ENCODE data around the gene WDR5B. TPM values are rescaled to one million over a fixed set of nuclear protein-coding genes. Genes with fewer than 3 reads are reported as not detected.
"Not testable (repeated sequence)": the region's sequence is repeated elsewhere in the genome, so short reads cannot be mapped to it uniquely, and the experiment has no call there.

The WDR5B gene
- total RNA-seq, result 3.6 and 4.0 TPM in 2 replicates

DNA sequence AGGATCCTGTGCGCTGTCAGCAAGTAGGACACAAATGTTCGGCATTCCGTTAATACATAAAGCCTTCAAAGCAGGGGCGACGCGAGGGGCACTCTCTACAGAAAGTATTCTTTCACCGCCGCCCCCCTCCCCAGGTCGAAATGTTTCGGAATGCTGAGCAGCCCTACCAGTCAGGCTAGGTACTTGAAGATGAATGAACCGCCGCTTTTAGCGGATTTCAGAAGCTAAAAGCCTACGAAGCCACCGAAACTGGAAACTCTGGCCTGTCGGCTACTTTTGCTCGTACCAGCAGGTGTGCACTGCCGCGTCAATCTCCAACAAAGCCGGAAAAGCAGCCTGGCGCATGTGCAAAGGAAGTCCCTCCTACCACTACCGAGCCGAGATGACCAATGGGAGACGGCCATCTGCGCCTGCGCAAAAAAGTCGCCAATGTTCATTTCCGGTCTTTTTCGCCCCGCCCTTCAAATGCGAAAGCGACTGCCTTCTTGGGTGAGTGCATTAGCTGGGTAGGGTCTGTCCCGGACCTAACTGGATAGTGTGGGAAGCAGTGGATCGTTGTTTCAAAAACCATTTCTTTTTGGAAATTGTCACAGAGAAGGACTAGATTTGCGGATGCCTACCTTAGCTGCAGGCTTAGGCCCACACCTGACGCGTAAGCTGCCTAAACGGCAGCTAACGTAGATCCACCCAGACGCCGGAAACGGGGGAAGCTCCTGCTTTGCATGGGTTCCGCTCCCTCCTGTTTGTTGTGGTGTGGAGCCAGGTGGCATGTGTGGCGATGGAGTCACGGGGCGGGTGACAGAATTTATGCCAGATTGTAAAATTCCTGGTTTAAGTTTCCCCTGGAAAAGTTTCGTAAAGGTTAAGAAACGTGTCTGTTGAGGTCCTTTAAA is at the start of gene WDR5B:
Gene WDR5B, minus strand, starts transcription at position 301 of the 893 bp plus-strand sequence. CDS start 534 bp downstream, outside the sequence.
- peak; percentile 98 for DNase-seq (ENCODE audit: low read depth in 2 of 2)

DNA sequence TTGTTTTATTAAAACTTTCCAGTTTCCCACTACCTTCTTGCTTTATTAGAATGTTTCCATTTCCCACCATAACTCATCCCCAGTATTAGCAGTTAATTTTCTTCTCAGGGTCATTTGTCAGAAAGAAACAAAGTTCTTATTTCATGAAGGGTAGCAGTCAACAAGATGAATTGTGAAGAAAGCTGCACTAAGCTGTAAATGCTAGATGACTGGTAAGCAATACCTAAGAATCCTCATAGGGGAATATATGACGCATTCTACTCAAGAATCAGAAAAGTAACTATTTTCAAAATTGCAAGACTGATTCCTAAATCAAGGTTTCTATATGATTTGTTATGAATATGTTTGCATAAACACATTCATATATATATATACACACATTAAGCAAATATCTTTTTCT is 48.8 kb upstream of the WDR5B start:
- no peak for DNase-seq (ENCODE audit: low read depth in 2 of 2)

DNA sequence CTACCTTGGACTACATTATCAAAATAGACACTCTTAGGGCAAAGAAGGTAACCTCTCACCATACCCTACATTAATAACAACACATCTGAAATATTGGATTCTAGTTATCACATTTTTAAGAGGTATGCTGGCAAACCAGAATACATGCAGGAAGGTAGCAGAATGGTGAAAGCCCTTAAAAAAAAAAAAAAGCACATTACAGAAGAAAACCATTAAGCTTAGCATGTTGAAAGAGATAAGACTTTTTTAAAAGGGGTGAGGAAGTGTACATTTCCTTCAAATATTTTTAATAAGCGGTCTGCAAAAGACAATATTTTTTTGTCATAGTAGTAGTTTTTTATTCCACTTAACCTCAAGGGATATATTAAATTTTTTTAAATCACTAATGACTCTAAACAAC is 46.5 kb upstream of the WDR5B start:
- no peak for DNase-seq (ENCODE audit: low read depth in 2 of 2)

DNA sequence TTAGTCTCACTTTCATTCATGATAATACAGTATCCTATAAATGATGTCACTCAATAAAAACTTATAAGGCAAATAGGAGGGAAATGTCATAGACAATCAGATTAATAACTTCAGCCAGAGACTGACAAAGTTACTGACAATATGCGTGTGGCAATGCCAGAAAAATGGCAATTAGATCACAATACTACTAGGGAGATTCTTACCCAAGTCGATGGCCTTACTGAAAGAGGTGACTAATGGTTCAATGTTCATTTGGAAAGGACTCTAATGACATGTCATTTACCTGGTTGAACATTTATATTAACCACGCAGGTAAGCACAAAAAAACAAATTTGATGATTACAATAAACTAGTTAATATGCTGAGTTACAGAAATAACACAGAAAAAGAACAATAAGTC is 45.9 kb upstream of the WDR5B start:
- no peak for DNase-seq (ENCODE audit: low read depth in 2 of 2)

DNA sequence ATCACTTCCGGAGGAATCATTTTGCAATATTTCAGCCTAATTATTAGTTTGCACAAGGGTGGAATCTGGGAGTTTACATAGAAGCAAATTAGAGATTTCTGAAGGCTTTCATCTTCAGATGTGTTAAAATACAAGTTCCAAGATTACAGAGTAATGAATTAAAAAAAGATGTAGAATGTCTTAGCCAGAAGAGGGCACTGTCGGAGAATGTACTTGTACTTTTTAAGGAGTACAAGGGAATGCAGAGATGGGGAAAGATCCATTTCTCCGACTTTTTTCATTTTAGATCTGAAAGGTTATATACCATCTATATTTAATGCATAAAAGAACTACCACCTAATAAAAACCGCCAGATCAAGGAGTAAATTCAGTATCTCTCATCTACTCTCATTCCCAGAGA is 43.1 kb upstream of the WDR5B start:
- DNase-seq (ENCODE audit: low read depth in 2 of 2), result peak in 1 of 2 donors; percentile 46

DNA sequence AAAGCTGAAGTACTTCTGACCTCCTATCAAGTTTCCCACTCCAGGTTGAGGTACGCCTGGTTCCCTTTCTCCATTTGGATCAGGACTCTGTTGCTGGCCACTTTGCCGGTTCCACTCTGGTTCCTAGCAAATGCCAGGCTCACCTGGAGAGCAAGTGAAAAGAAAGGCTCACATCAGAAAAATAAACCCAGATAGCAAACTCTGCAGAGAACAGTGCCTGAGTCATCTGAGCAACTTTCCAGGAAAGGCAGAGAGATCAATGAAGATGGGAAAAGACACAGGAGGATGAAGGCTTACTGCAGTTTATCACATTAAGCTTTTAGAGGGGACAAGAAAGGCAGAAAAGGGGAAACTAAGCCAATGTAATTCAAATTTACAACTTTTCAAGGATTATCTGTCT is 41.8 kb upstream of the WDR5B start:
- DNase-seq (ENCODE audit: low read depth in 2 of 2), result no peak

DNA sequence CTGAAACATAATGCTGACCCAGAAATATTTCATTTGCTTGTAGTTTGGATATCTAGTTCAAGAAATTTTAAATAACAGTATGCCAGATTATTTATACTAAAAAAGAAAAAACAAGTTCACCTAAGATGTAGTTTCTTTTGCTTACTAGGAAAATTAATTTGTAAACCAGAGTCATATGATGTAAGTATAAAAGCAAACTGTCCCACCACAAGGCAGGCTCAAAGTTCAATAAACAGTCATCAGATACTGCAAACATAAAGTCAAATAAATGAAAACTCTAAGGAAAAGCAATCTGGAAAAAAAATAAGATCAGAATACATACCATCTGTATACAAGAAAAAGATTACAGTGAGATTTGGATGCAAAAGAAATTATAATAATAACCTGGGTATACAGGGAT is 40.2 kb upstream of the WDR5B start:
- DNase-seq (ENCODE audit: low read depth in 2 of 2), result no peak

DNA sequence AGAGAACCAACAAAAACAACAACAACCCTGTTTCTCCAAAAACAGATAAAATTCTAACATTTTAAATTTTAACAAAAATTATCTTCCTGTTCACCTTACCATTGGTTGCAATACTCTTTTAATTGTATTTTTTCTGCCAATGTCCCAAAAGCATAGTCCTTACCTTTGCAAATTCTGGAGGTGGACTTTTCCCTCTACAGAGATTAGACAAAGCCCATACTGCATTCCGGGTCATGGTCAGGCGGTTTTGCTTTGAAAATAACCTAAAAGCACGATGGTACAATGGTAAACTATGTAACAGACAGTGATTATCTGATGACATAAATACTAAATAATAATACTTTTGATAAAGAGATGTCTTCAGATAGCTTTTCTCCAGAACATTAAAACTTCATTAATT is 35.5 kb upstream of the WDR5B start:
- no peak for DNase-seq (ENCODE audit: low read depth in 2 of 2)

DNA sequence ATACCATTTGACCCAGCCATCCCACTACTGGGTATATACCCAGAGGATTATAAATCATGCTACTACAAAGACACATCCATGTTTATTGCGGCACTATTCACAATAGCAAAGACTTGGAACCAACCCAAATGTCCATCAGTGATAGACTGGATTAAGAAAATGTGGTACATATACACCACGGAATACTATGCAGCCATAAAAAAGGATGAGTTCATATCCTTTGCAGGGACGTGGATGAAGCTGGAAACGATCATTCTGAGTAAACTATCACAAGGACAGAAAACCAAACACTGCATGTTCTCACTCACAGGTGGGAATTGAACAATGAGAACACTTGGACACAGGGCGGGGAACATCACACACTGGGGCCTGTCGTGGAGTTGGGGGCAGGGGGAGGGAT is 32.4 kb upstream of the WDR5B start:
- not testable (repeated sequence) for DNase-seq (ENCODE audit: low read depth in 2 of 2)

DNA sequence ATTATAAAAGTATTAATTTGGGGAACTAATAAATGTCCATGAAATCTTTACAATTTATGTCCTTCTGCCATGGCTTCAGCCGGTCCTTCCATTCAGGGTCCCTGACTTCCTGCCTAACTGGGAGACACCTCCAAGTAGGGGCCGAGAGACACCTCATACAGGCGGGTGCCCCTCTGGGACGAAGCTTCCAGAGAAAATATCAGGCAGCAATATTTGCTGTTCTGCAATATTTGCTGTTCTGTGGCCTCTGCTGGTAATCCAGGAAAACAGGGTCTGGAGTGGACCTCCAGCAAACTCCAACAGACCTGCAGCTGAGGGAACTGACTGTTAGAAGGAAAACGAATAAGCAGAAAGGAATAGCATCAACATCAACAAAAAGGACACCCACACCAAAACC is 28.6 kb upstream of the WDR5B start:
- not testable (repeated sequence) for DNase-seq (ENCODE audit: low read depth in 2 of 2)

DNA sequence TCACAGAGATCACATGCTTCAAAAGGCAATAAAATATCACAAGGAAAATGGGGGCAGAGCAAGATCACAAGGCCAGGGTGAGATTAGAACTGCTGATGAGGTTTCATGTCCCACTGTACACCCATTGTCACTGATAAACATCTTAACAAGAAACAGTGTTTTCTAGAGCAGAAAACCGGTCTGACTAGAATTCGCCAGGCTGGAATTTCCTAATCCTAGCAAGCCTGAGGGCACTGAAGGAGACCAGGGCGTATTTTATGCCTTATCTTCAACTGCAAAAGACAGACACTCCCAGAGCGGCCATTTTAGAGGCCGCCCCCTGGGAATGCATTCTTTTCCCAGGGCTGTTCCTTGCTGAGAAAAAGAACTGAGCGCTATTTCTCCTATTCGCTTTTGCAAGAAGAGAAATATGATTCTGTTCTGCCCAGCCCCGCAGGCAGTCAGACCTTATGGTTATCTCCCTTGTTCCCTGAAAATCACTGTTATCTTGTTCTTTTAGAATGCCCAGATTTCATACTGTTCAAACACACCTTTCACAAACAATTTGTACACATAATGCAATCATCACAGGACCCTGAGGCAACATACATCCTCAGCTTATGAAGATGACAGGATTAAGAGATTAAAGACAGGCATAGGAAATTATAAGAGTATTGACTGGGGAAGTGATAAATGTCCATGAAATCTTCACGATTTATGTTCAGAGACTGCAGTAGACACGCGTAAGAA is 28.1 kb upstream of the WDR5B start:
- not testable (repeated sequence) for DNase-seq (ENCODE audit: low read depth in 2 of 2)

DNA sequence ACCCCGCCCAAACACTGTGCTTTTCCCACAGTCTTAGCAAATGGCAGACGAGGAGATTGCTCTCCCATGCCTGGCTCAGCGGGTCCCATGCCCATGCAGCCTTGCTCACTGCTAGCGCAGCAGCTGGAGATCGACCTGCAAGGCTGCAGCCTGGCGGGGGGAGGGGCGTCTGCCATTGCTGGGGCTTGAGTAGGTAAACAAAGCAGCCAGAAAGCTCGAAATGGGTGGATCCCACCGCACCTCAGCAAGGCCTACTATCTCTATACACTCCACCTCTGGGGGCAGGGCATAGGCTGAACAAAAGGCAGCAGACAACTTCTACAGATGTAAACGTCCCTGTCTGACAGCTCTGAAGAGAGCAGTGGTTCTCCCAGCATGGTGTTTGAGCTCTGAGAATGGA is 27.2 kb upstream of the WDR5B start:
- DNase-seq (ENCODE audit: low read depth in 2 of 2), result no peak

DNA sequence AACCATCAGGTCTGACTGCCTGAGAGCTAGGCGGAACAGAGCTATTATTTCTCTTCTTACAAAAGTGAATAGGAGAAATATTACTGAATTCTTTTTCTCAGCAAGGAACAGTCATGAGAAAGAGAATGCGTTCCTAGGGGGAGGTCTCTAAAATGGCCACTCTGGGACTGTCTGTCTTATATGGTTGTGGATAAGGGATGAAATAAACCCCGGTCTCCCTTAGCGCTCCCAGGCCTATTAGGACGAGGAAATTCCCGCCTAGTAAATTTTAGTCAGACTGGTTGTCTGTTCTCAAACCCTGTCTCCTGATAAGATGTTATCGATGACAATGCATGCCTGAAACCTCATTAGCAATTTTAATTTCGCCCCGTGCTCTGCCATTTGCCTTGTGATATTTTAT is 20.1 kb upstream of the WDR5B start:
- DNase-seq (ENCODE audit: low read depth in 2 of 2), result no peak

DNA sequence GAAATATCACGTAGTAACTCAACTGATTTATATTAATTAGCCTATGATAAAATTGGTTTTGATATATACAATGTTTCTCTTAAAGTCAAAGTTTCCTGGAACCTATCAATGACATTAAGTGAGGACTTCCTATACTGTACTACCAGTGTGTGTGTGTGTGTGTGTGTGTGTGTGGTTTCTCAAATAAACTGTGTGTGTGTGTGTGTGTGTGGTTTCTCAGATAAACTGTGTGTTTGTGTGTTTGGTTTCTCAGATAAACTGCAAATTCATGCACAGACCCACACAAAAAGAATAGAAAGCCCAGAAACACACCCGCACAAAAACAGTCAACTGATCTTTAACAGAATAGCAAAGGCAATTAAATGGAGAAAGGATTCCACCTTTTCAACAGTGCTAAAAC is 14.5 kb upstream of the WDR5B start:
- no peak for DNase-seq (ENCODE audit: low read depth in 2 of 2)

DNA sequence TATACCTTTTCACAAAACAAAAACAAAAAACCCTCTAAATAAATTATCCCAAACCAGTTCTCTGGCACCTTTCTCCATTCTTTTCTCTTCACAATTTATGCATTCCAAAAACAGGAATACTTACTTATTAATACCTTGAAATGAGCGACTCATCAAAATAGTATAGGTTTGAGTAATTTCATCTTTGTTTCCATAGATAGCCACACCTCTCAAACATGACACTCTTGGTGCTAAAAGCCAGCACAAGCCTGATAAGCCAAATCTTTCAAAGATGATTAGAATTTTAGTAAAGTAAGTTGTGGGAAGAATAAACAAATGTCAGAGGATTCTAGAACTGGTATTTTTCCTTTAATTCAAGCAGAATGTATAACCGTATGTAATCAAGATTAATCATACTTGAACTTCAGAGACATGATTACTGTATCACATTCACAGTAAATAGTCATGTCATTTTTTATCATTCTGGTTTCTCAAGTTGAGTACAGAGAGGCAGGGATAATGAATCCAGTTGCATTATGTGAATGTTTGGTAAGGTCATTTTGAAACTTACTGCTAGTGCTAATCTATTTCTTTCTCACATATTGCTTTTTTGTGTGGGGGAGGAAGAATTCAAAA is 12.1 kb upstream of the WDR5B start:
- no peak for DNase-seq (ENCODE audit: low read depth in 2 of 2)

DNA sequence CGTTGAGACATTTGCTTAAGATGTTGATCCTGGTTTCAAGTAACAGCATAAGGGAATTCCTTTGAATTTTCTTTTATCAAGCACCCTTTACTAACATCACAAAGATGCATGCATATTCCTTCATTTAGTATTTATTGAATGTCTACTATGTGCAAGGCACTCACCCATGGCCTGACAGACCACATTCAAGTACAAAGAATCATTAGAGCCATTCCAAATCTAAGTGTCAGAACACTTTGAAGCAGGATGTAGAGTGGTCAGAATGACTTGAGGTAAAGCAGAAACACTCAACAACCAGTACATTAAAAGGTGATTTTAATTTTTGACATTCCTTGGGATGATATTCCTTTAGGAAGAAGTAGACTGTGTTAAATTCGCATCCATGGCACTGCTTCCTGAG is 6.0 kb upstream of the WDR5B start:
- DNase-seq (ENCODE audit: low read depth in 2 of 2), result no peak

DNA sequence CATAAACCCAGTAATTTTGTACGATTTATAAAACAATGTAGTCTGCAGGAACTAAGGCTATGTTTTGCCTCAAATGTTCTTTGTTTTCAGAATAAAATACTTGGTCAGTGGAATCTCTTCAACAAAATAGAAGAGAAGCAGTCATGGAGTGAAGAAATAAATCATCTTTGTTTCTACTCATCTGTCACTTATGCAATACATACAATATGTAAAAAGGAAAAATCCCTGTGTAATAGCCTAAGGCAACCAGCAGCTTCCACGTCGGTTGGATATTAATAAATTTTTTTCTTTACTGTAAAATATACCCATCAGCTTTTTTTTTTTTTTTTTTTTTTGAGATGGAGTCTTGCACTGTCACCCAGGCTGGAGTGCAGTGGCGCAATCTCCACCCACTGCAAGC is 5.2 kb upstream of the WDR5B start:
- no peak for DNase-seq (ENCODE audit: low read depth in 2 of 2)

DNA sequence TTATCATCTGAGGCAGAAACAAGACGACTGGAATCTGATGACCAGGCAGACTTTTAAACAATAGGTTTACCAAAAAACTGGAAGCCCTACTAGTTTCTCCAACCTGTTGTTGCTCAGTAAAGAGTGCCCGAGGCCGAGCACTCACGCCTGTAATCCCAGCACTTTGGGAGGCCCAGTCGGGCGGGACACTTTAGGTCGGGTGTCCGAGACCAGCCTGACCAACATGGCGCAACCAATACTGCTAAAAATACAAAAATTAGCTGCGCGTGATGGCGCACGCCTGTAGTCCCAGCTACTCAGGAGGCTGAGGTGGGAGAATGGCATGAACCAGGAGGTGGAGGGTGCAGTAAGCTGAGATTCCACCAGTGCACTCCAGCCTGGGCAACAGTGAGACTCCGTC is 1.1 kb upstream of the WDR5B start:
- peak; percentile 1 to 10 for DNase-seq (ENCODE audit: low read depth in 2 of 2)

DNA sequence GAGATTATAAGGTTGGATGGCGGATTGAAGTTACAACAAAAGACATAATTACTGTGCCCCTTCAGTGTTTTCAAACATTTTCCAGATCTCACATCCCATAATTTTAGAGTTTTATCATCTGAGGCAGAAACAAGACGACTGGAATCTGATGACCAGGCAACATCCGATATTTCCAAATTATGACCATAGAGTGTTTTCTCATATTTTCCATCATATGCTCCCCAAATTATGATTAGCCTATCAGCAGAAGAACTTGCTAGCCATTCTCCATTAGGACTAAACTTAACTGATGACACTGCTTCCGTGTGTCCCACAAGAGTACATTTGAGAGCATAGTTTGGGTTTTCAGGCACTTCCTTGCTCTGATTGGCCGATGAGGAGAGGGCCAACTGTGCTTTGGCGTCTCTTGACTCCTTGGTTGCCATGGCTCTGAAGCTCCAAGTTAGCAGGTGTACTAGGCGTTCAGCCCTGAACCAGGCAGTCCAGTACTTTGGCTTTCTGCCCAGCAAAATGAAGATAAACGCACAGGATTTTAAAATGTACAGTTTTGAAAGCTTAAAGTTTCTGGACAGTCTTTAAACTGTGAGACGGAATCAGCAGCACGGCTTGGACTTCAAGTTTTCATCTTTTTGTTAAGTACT is 638 bp downstream of the WDR5B start:
- DNase-seq (ENCODE audit: low read depth in 2 of 2), result peak; percentile 14 to 56

DNA sequence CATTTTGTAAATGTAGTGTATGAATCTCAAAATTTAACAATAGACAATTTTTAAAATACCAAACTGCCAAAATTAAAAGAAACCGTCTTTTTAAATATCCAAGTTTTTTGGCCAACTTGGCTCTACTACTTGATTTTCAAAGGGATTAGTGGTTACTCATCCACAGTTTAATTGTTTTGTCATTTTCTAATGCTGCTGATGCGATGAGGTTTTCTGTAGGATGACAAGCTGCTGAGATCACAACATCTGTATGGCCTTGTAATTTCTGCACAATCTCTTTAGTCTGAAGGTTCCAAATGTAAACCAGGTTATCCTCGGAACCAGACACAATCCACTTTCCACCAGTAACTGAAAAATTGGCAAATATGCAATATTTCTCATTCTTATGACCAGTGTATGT is 1.5 kb downstream of the WDR5B start:
- no peak for DNase-seq (ENCODE audit: low read depth in 2 of 2)

DNA sequence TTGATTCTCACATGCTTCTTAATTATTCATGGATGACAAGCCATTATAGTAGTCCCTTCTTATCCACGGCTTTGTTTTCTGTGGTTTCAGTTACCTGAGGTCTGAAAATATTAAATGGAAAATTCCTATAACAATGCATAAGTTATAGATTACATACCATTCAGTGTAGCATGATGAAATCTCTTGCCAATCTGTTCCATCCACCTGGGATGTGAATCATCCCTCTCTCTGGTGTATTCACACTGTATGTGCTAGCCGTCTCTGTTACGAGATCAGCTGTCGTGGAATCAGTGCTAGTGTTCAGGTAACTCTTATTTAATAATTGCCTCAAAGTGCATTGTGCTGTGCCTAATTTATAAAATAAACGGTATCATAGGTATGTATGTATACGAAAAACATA is 5.2 kb downstream of the WDR5B start:
- DNase-seq (ENCODE audit: low read depth in 2 of 2), result no peak

DNA sequence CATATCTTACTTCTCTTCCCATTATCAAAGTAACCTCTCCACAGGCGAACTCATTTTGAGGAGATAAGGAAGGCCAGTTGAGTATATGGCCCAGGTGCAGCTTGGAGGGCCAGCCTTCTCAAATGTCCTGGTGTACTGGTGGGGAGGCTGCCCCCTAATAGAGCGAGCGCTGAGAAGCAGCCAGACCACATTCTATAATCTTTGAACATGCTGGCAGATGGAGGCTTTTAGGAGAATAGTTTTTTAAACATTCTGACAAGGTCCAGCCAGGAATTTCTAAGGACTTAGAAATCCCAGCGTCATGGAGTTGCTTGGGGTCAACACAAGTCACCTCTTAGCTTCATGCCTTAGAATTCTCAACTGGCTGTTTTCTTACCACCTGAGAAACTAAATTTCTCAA is 5.8 kb downstream of the WDR5B start:
- no peak for DNase-seq (ENCODE audit: low read depth in 2 of 2)
